Liver (tissue), 9 donors: ENCODE data around the gene RBL2. TPM values are rescaled to one million over a fixed set of nuclear protein-coding genes. Genes with fewer than 3 reads are reported as not detected.
"Not testable (repeated sequence)": the region's sequence is repeated elsewhere in the genome, so short reads cannot be mapped to it uniquely, and the experiment has no call there.

Experiments
- DNase-seq: peaks from one replicate; pipeline ENCODE4 v3.0.0-alpha.2; 2017; ENCODE audit warnings: low spot score
- H3K27ac ChIP-seq, 2 donors: one replicate each; pipeline ENCODE4 v1.7.0; 2013; ENCODE audit warnings: inconsistent platforms in 2 of 2, low read length in 2 of 2, control low read depth in 1 of 2, low read depth in 1 of 2, mild to moderate bottlenecking in 1 of 2
- H3K27me3 ChIP-seq, 4 donors: one replicate each; pipeline versions ENCODE4 v1.6.1 to v1.7.0; 2013; ENCODE audit warnings: low read length in 3 of 4, inconsistent platforms in 1 of 4, mild to moderate bottlenecking in 1 of 4, moderate library complexity in 1 of 4; ENCODE audit not compliant: control insufficient read depth in 4 of 4, insufficient read depth in 4 of 4
- H3K36me3 ChIP-seq, 4 donors: one replicate each; pipeline versions ENCODE4 v1.6.1 to v1.7.0; 2013; ENCODE audit warnings: low read length in 3 of 4, mild to moderate bottlenecking in 3 of 4, low read depth in 1 of 4, moderate library complexity in 1 of 4; ENCODE audit not compliant: control insufficient read depth in 4 of 4, insufficient read depth in 3 of 4
- H3K4me1 ChIP-seq, 4 donors: one replicate each; pipeline versions ENCODE4 v1.6.1 to v1.7.0; 2013; ENCODE audit warnings: low read length in 3 of 4, mild to moderate bottlenecking in 3 of 4, moderate library complexity in 1 of 4; ENCODE audit not compliant: control insufficient read depth in 4 of 4, insufficient read depth in 4 of 4
- H3K4me3 ChIP-seq, 3 donors: one replicate each; pipeline versions ENCODE4 v1.6.1 to v1.7.0; 2013; ENCODE audit warnings: low read length in 3 of 3, control low read depth in 1 of 3, low read depth in 1 of 3, mild to moderate bottlenecking in 1 of 3
- H3K9ac ChIP-seq, 2 donors: one replicate each; pipeline ENCODE4 v1.7.0; 2013; ENCODE audit warnings: low read length in 2 of 2, mild to moderate bottlenecking in 2 of 2, moderate library complexity in 2 of 2, control low read depth in 1 of 2, low read depth in 1 of 2
- H3K9me3 ChIP-seq, 4 donors: one replicate each; pipeline versions ENCODE4 v1.6.1 to v1.7.0; 2013; ENCODE audit warnings: low read length in 3 of 4; ENCODE audit not compliant: control insufficient read depth in 4 of 4
- EGR1 ChIP-seq, 2 donors: IDR thresholded peaks; 2 replicates each; pipeline ENCODE4 v1.6.1; 2016 to 2018; ENCODE audit warnings: antibody characterized with exemption in 2 of 2, low read depth in 2 of 2
- FOXA1 ChIP-seq: IDR thresholded peaks from 2 replicates; pipeline ENCODE4 v1.6.1; 2016; ENCODE audit warnings: antibody characterized with exemption
- FOXA2 ChIP-seq: IDR thresholded peaks from 2 replicates; pipeline ENCODE4 v1.6.1; 2016; ENCODE audit warnings: antibody characterized with exemption
- GABPA ChIP-seq, 2 donors: IDR thresholded peaks in 1 of 2; conservative IDR thresholded peaks in 1 of 2; 2 replicates each; pipeline ENCODE4 v1.6.1; 2016; ENCODE audit warnings: antibody characterized with exemption in 2 of 2, mild to moderate bottlenecking in 1 of 2, moderate library complexity in 1 of 2
- HNF4A ChIP-seq, 2 donors: conservative IDR thresholded peaks; 2 replicates each; pipeline ENCODE4 v1.6.1; 2016; ENCODE audit warnings: antibody characterized with exemption in 2 of 2, mild to moderate bottlenecking in 2 of 2
- HNF4G ChIP-seq: IDR thresholded peaks from 2 replicates; pipeline ENCODE4 v1.6.1; 2016; ENCODE audit warnings: antibody characterized with exemption
- JUND ChIP-seq, 2 donors: IDR thresholded peaks; 2 replicates each; pipeline ENCODE4 v1.6.1; 2016; ENCODE audit warnings: antibody characterized with exemption in 2 of 2
- NR2F2 ChIP-seq: IDR thresholded peaks from 2 replicates; pipeline ENCODE4 v1.6.1; 2016; ENCODE audit warnings: antibody characterized with exemption
- RAD21 ChIP-seq, 2 donors: IDR thresholded peaks; 2 replicates each; pipeline ENCODE4 v1.6.1; 2016; ENCODE audit warnings: antibody characterized with exemption in 2 of 2, mild to moderate bottlenecking in 2 of 2
- RXRA ChIP-seq, 2 donors: IDR thresholded peaks; 2 replicates each; pipeline ENCODE4 v1.6.1; 2017 to 2018; ENCODE audit warnings: antibody characterized with exemption in 2 of 2, mild to moderate bottlenecking in 1 of 2
- SP1 ChIP-seq: IDR thresholded peaks from 2 replicates; pipeline ENCODE4 v1.6.1; 2018; ENCODE audit warnings: antibody characterized with exemption, mild to moderate bottlenecking
- TAF1 ChIP-seq: conservative IDR thresholded peaks from 2 replicates; pipeline ENCODE4 v1.6.1; 2016; ENCODE audit warnings: antibody characterized with exemption, mild to moderate bottlenecking
- YY1 ChIP-seq: IDR thresholded peaks from 2 replicates; pipeline ENCODE4 v1.6.1; 2016; ENCODE audit warnings: antibody characterized with exemption, mild to moderate bottlenecking
- WGBS: extraction: QIAGEN DNeasy Blood & Tissue Kit; methylation state at CpG from one replicate; pipeline ENCODE4 v1.1.7; 2013; 5-methylcytosine and 5-hydroxymethylcytosine counted together
- polyA plus RNA-seq, 2 donors: library from polyadenylated mRNA; stranded (reverse) in 1 of 2; unstranded in 1 of 2; fragments of 200-250 nt in 1 of 2; fragments of >200 nt in 1 of 2; fragmentation: Nextera tagmentation in 1 of 2; extraction: Ambion mirVana in 1 of 2; gene quantifications; one replicate each; pipeline versions ENCODE4 v1.2.1 to v1.2.3, GENCODE V29; 2013 to 2015
- total RNA-seq, 2 donors: library from RNA; depleted of rRNA; stranded (reverse); fragments of >200 nt; gene quantifications; one replicate each; pipeline ENCODE4 v1.2.3, GENCODE V29; 2014
- TF ChIP-seq, protein P1 (sequence below): IDR thresholded peaks from 2 replicates; pipeline ENCODE4 v1.6.1; 2016; ENCODE audit warnings: antibody characterized with exemption, mild to moderate bottlenecking
- TF ChIP-seq, protein P2 (sequence below): fragments of 150-350 bp; IDR thresholded peaks from 2 replicates; pipeline ENCODE4 v1.5.1; 2017; ENCODE audit warnings: improper control_type of control experiment, low read depth, low read length; ENCODE audit not compliant: missing input control
- TF ChIP-seq, protein P3 (sequence below): IDR thresholded peaks from 2 replicates; pipeline ENCODE4 v1.6.1; 2016; ENCODE audit warnings: antibody characterized with exemption
- TF ChIP-seq, protein P4 (sequence below): IDR thresholded peaks from 2 replicates; pipeline ENCODE4 v1.6.1; 2016; ENCODE audit warnings: antibody characterized with exemption
- TF ChIP-seq, protein P5 (sequence below): IDR thresholded peaks from 2 replicates; pipeline ENCODE4 v1.6.1; 2016; ENCODE audit warnings: antibody characterized with exemption
- donor health status: healthy.
- donor health status: healthy.
- donor health status: healthy.
- donor health status: healthy.
- donor health status: healthy.

Gene RBL2
- total and polyA plus RNA-seq, 4 donors: 19.2 to 64.3 (median 28.4) TPM

DNA sequence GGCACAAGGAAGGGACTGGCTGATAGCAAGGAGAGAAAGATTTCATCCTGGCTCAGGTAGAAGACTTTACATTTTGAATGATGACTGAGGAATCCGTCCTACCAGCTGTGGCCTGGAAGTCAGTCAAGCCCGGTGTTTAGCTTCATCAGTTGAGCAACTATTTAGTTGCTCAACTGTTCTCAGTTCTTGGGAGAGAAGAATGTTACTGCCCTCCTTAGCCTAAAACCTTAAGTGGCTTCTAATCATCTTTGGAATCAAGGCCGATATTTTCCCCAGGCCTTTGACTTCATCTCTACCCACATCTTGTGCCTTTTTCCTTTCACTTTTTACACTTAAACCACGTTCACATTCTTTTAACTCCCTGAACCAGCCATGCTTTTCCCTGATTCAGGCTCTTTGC is 17.3 kb upstream of the RBL2 start (continued):
- TF ChIP-seq EGR1 (IDR thresholded peaks at IDR 0.05; ENCODE audit: low read depth in 2 of 2): no peak
- no peak for TF ChIP-seq RXRA (IDR thresholded peaks at IDR 0.05)

DNA sequence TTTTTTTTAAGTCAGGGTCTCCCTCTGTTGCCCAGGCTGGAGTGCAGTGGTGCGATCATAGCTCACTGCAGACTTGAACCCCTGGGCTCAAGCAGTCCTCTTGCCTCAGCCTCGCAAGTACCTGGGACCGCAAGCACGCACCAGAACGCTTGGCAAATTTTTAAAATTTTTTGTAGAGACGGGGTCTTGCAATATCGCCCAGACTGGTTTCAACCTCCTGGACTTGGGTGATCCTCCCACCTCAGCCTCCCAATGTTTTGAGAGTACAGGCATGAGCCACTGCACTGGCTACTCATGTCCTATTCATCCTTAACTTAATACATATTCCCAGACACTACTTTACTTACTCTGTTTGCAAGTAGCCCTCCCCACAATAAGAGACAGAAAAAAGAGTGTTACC is 16.3 kb upstream of the RBL2 start:
- Histone ChIP-seq H3K27ac (no peak overlapping the region), H3K4me1 (no peaks in the 10 kb centered on the region), H3K27me3 (no peaks in the 10 kb centered on the region), H3K9ac (no peak overlapping the region), H3K36me3 (no peaks in the 10 kb centered on the region), H3K9me3 (no peaks in the 10 kb centered on the region), H3K4me3 (no peak overlapping the region)
- WGBS: 95% methylated on average over 7 of the region's 7 CpGs
- DNase-seq: no peak
- TF ChIP-seq HNF4G (no peak), EGR1 (IDR thresholded peaks at IDR 0.05; ENCODE audit: low read depth in 2 of 2) (no peak), RXRA (IDR thresholded peaks at IDR 0.05) (no peak), RAD21 (IDR thresholded peaks at IDR 0.05) (no peak), JUND (IDR thresholded peaks at IDR 0.05) (no peak), SP1 (no peak), FOXA2 (no peak), GABPA (IDR thresholded peaks at IDR 0.05 in 1 of 2, conservative IDR thresholded peaks at IDR 0.05 in 1 of 2) (no peak), YY1 (no peak), HNF4A (conservative IDR thresholded peaks at IDR 0.05) (no peak), FOXA1 (no peak), TAF1 (no peak), NR2F2 (no peak)
- TF ChIP-seq, protein P1, sequence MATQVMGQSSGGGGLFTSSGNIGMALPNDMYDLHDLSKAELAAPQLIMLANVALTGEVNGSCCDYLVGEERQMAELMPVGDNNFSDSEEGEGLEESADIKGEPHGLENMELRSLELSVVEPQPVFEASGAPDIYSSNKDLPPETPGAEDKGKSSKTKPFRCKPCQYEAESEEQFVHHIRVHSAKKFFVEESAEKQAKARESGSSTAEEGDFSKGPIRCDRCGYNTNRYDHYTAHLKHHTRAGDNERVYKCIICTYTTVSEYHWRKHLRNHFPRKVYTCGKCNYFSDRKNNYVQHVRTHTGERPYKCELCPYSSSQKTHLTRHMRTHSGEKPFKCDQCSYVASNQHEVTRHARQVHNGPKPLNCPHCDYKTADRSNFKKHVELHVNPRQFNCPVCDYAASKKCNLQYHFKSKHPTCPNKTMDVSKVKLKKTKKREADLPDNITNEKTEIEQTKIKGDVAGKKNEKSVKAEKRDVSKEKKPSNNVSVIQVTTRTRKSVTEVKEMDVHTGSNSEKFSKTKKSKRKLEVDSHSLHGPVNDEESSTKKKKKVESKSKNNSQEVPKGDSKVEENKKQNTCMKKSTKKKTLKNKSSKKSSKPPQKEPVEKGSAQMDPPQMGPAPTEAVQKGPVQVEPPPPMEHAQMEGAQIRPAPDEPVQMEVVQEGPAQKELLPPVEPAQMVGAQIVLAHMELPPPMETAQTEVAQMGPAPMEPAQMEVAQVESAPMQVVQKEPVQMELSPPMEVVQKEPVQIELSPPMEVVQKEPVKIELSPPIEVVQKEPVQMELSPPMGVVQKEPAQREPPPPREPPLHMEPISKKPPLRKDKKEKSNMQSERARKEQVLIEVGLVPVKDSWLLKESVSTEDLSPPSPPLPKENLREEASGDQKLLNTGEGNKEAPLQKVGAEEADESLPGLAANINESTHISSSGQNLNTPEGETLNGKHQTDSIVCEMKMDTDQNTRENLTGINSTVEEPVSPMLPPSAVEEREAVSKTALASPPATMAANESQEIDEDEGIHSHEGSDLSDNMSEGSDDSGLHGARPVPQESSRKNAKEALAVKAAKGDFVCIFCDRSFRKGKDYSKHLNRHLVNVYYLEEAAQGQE: no peak
- TF ChIP-seq, protein P2, sequence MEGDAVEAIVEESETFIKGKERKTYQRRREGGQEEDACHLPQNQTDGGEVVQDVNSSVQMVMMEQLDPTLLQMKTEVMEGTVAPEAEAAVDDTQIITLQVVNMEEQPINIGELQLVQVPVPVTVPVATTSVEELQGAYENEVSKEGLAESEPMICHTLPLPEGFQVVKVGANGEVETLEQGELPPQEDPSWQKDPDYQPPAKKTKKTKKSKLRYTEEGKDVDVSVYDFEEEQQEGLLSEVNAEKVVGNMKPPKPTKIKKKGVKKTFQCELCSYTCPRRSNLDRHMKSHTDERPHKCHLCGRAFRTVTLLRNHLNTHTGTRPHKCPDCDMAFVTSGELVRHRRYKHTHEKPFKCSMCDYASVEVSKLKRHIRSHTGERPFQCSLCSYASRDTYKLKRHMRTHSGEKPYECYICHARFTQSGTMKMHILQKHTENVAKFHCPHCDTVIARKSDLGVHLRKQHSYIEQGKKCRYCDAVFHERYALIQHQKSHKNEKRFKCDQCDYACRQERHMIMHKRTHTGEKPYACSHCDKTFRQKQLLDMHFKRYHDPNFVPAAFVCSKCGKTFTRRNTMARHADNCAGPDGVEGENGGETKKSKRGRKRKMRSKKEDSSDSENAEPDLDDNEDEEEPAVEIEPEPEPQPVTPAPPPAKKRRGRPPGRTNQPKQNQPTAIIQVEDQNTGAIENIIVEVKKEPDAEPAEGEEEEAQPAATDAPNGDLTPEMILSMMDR: no peak
- TF ChIP-seq, protein P3, sequence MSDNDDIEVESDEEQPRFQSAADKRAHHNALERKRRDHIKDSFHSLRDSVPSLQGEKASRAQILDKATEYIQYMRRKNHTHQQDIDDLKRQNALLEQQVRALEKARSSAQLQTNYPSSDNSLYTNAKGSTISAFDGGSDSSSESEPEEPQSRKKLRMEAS: no peak
- TF ChIP-seq, protein P4, sequence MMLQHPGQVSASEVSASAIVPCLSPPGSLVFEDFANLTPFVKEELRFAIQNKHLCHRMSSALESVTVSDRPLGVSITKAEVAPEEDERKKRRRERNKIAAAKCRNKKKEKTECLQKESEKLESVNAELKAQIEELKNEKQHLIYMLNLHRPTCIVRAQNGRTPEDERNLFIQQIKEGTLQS: no peak
- TF ChIP-seq, protein P5, sequence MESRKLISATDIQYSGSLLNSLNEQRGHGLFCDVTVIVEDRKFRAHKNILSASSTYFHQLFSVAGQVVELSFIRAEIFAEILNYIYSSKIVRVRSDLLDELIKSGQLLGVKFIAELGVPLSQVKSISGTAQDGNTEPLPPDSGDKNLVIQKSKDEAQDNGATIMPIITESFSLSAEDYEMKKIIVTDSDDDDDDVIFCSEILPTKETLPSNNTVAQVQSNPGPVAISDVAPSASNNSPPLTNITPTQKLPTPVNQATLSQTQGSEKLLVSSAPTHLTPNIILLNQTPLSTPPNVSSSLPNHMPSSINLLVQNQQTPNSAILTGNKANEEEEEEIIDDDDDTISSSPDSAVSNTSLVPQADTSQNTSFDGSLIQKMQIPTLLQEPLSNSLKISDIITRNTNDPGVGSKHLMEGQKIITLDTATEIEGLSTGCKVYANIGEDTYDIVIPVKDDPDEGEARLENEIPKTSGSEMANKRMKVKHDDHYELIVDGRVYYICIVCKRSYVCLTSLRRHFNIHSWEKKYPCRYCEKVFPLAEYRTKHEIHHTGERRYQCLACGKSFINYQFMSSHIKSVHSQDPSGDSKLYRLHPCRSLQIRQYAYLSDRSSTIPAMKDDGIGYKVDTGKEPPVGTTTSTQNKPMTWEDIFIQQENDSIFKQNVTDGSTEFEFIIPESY: no peak

DNA sequence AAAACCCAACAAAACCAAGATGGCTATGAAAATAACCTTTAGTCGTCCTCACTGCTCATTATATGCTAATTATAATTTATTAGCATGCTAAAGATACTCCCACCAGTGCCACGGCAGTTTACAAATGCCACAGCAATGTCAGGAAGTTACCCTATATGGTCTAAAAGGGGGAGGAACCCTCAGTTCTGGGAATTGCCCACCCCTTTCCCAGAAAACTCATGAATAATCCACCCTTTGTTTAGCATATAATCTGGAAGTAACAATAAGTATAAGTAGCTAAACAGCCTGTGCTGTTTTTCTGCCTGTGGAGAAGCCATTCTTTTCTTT is 14.9 kb upstream of the RBL2 start:
- not testable (repeated sequence) for H3K27ac ChIP-seq, DNase-seq, H3K9me3 ChIP-seq, H3K27me3 ChIP-seq, H3K36me3 ChIP-seq, H3K4me3 ChIP-seq, H3K4me1 ChIP-seq, H3K9ac ChIP-seq
- WGBS: 71% methylated on average over 2 of the region's 2 CpGs
